Brain microvascular endothelial cell (primary cell): Measurements from ENCODE around the gene POFUT1.

Experiments
- DNase-seq: peaks from one replicate; pipeline ENCODE4 v3.0.0-alpha.2; 2020
- H3K27ac ChIP-seq: fragments of 250-450 bp; sonication (Bioruptor Pico); 2 replicates; pipeline ENCODE4 v1.5.1; 2020; ENCODE audit warnings: mild to moderate bottlenecking, moderate library complexity
- H3K27me3 ChIP-seq: fragments of 250-450 bp; sonication (Bioruptor Pico); replicated peaks from 2 replicates; pipeline ENCODE4 v1.5.1; 2020; ENCODE audit warnings: mild to moderate bottlenecking
- H3K36me3 ChIP-seq: fragments of 250-450 bp; sonication (Bioruptor Pico); replicated peaks from 2 replicates; pipeline ENCODE4 v1.5.1; 2020; ENCODE audit warnings: mild to moderate bottlenecking
- H3K4me3 ChIP-seq: 2 replicates; pipeline ENCODE4 v1.5.1; 2011; ENCODE audit warnings: low read depth, mild to moderate bottlenecking, control low read depth, low read length, moderate library complexity
- CTCF ChIP-seq: IDR thresholded peaks from 2 replicates; pipeline ENCODE4 v1.5.1; 2011; ENCODE audit warnings: low read depth, mild to moderate bottlenecking, moderate library complexity, low read length, control low read depth, inconsistent platforms; ENCODE audit errors: missing control alignments
- in situ Hi-C: cut with HindIII; loops from 2 replicates; pipeline ENCODE4 v1.10.0; 2017; ENCODE audit warnings: low sequenced_read_pairs, low pct_ligation_motif_present

The POFUT1 gene

GRCh38 chr20:32277361-32278198, 69.9 kb downstream of the POFUT1 start, which contains the start of gene KIF3B:
KIF3B (plus strand) TSS chr20:32277651; CDS start chr20:32309778, 32,127 bp downstream.
- peak within 1 kb of the TSS; percentile 48 for H3K27ac ChIP-seq
- in situ Hi-C loops: no loop called here
- TF ChIP-seq CTCF: no peak

GRCh38 chr20:32278199-32278643, 70.5 kb downstream of the POFUT1 start:
- no peak overlapping the region for H3K27ac ChIP-seq
- peak overlapping the region; percentile 90 for H3K4me3 ChIP-seq
- H3K36me3 ChIP-seq: no peaks in the 10 kb centered on the region
- H3K27me3 ChIP-seq: no peaks in the 10 kb centered on the region
- DNase-seq: peak; percentile 3
- no peak for TF ChIP-seq CTCF
- in situ Hi-C loops: no loop called here

More at GRCh38 chr20:32277361-32278198, 69.9 kb downstream of the POFUT1 start, which contains the start of gene KIF3B:
- peak; percentile 88 for DNase-seq
- Histone ChIP-seq H3K27me3 (no peaks in the 10 kb centered on the region), H3K4me3 (peak within 1 kb of the TSS; percentile 90), H3K36me3 (no peaks in the 10 kb centered on the region)

DNA sequence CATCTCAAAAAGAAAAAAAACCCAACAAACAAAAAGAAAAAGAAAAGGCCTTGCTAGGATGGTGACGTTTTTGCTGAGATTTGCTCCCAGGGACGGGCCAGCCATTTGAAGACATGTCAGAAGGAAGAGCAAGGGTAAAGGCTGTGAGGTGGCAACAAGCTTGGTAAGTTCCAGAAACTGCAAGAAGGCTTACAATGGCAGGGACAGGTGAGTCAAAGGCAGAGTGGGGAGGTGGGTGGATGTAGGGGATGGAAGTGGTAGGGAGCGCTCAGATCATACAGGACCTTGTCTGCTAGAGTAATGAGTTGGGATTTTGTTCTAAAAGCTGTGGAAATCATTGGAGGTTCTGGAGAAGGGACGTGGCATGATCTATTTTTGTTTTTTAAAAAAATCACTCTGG, 74.0 kb downstream of the POFUT1 start:
- H3K36me3 ChIP-seq: no peaks in the 10 kb centered on the region
- H3K27ac ChIP-seq: no peak overlapping the region
- H3K4me3 ChIP-seq: no peak overlapping the region
- no peak for TF ChIP-seq CTCF
- no peak for DNase-seq
- in situ Hi-C loops: no loop called here
- no peaks in the 10 kb centered on the region for H3K27me3 ChIP-seq

GRCh38 chr20:32282461-32282860, 74.8 kb downstream of the POFUT1 start:
- no peak for DNase-seq
- Histone ChIP-seq H3K36me3 (no peaks in the 10 kb centered on the region), H3K27me3 (no peaks in the 10 kb centered on the region), H3K27ac (no peak overlapping the region), H3K4me3 (no peak overlapping the region)
- in situ Hi-C loops: no loop called here
- TF ChIP-seq CTCF: no peak

- in situ Hi-C loops: no loop called here
- Histone ChIP-seq H3K27ac (no peak overlapping the region), H3K4me3 (no peak overlapping the region), H3K27me3 (no peaks in the 10 kb centered on the region), H3K36me3 (no peaks in the 10 kb centered on the region)
- no peak for DNase-seq
- TF ChIP-seq CTCF: no peak
Observed at GRCh38 chr20:32285082-32285620, 77.5 kb downstream of the POFUT1 start.
